Tibial artery (tissue), 4 donors: ENCODE results near the gene ADGRG2.

Experiments used
- DNase-seq, 2 donors: peaks; one replicate each; pipeline ENCODE4 v3.0.0-alpha.2; 2019
- H3K27ac ChIP-seq, 2 donors: fragments of 200-600 bp; sonication (generic) in 1 of 2; 1 replicate in 1 of 2; 2 replicates in 1 of 2; pipeline ENCODE4 v1.5.1; 2018 to 2019; ENCODE audit warnings: mild to moderate bottlenecking in 1 of 2
- H3K27me3 ChIP-seq, 2 donors: fragments of 200-600 bp; sonication (generic) in 1 of 2; one replicate each; pipeline versions ENCODE4 v1.5.1 to v1.6.0; 2016 to 2019
- H3K36me3 ChIP-seq, 3 donors: fragments of 200-600 bp; sonication (generic) in 2 of 3; one replicate each; pipeline ENCODE4 v1.5.1; 2016 to 2019; ENCODE audit warnings: mild to moderate bottlenecking in 2 of 3
- H3K4me1 ChIP-seq, 4 donors: fragments of 200-600 bp; sonication (generic) in 2 of 4; 1 replicate in 3 of 4; 2 replicates in 1 of 4; pipeline ENCODE4 v1.5.1; 2016 to 2019
- H3K4me3 ChIP-seq, 2 donors: fragments of 200-600 bp; sonication (generic) in 1 of 2; 1 replicate in 1 of 2; 2 replicates in 1 of 2; pipeline ENCODE4 v1.5.1; 2018 to 2019; ENCODE audit warnings: mild to moderate bottlenecking in 2 of 2
- H3K9me3 ChIP-seq, 3 donors: fragments of 200-600 bp; sonication (generic) in 1 of 3; one replicate each; pipeline ENCODE4 v1.5.1; 2016 to 2019
- intact Hi-C: fragments of 100-400 bp; cut with DNase I; formaldehyde crosslinking; loops from one replicate; pipeline ENCODE4 v1.15.0; 2023; ENCODE audit warnings: low total_unique reads
- TF ChIP-seq, protein P1 (sequence below), 2 experiments: fragments of 200-600 bp in 1 of 2; fragments of 450-650 bp in 1 of 2; IDR thresholded peaks; one replicate each; pipeline ENCODE4 v1.5.1; 2017 to 2019; ENCODE audit warnings: antibody characterized with exemption in 2 of 2, mild to moderate bottlenecking in 1 of 2, moderate library complexity in 1 of 2

Gene ADGRG2

GRCh38 chrX:19137067-19137466, 14.8 kb upstream of the ADGRG2 start:
- Histone ChIP-seq H3K27me3 (no peaks in the 10 kb centered on the region), H3K36me3 (no peaks in the 10 kb centered on the region), H3K27ac (no peak overlapping the region), H3K9me3 (no peaks in the 10 kb centered on the region), H3K4me3 (no peak overlapping the region), H3K4me1 (no peaks in the 10 kb centered on the region)
- intact Hi-C loops, result no loop called here
- TF ChIP-seq, protein P1, sequence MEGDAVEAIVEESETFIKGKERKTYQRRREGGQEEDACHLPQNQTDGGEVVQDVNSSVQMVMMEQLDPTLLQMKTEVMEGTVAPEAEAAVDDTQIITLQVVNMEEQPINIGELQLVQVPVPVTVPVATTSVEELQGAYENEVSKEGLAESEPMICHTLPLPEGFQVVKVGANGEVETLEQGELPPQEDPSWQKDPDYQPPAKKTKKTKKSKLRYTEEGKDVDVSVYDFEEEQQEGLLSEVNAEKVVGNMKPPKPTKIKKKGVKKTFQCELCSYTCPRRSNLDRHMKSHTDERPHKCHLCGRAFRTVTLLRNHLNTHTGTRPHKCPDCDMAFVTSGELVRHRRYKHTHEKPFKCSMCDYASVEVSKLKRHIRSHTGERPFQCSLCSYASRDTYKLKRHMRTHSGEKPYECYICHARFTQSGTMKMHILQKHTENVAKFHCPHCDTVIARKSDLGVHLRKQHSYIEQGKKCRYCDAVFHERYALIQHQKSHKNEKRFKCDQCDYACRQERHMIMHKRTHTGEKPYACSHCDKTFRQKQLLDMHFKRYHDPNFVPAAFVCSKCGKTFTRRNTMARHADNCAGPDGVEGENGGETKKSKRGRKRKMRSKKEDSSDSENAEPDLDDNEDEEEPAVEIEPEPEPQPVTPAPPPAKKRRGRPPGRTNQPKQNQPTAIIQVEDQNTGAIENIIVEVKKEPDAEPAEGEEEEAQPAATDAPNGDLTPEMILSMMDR (IDR thresholded peaks at IDR 0.05), result no peak
- no peak for DNase-seq

DNA sequence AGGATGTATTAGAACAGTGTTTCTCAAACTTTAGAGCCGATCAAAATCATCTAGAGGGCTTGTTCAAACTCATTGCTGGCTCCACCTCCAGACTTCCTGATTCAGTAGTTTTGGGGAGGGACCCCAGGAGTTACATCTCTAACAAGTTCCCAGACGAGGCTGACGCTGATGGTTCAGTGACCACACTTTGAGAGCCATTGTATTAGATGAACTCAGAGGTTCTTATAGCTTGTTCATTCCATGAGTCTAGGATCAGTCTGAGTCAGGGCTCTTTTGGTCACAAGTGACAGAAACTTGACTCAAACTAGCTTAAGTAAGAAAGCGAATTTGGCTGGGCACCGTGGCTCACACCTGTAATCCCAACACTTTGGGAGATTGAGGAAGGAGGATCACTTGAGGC, 11.5 kb upstream of the ADGRG2 start:
- no peaks in the 10 kb centered on the region for H3K9me3 ChIP-seq
- no peak overlapping the region for H3K4me3 ChIP-seq
- H3K4me1 ChIP-seq, result no peaks in the 10 kb centered on the region
- intact Hi-C loops, result no loop called here
- H3K27ac ChIP-seq, result no peak overlapping the region
- TF ChIP-seq, protein P1 (IDR thresholded peaks at IDR 0.05), result no peak
- H3K36me3 ChIP-seq, result no peaks in the 10 kb centered on the region
- H3K27me3 ChIP-seq, result no peaks in the 10 kb centered on the region
- DNase-seq, result no peak

DNA sequence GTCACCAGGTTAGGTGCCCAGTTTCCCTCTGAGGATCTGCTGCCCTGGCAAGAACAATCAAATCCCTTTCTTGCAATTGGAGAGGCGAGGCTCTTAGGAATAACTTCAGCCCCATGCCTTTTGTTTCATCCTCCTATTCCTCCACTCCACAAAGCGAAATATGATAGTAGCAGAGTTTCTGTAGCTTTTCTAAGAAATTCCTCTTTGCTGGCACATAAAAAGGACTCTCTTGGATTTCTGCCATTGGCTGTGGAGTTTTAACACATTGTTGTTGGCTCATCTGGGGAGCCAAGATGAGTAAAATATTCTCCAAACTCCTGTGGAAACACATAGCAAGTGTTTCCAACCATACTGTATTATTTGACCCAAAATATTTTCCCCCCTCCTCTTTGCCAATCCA, 11.0 kb upstream of the ADGRG2 start:
- no peaks in the 10 kb centered on the region for H3K9me3 ChIP-seq
- H3K36me3 ChIP-seq, result no peaks in the 10 kb centered on the region
- TF ChIP-seq, protein P1 (IDR thresholded peaks at IDR 0.05), result no peak
- no peak overlapping the region for H3K27ac ChIP-seq
- intact Hi-C loops, result no loop called here
- H3K27me3 ChIP-seq, result no peaks in the 10 kb centered on the region
- H3K4me1 ChIP-seq, result no peaks in the 10 kb centered on the region
- no peak for DNase-seq
- H3K4me3 ChIP-seq, result no peak overlapping the region

DNA sequence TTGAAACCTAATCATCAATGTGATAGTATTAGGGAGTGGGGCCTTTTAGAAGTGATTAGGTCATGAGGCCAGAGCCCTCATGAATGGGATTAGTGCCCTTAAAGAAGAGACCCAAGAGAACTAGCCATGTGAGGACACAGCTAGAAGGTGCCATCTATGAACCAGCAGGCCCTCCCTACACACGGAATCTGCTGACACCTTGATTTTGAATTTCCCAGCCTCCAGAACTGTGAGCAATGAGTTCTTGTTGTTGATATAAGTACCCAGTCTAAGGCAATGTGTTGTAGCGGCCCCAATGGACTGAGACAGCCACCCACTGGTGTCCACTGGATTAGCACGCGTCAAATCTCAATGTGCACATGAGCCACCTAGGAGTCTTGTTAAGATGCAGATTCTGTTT, 8.4 kb upstream of the ADGRG2 start:
- H3K27ac ChIP-seq, result no peak overlapping the region

DNA sequence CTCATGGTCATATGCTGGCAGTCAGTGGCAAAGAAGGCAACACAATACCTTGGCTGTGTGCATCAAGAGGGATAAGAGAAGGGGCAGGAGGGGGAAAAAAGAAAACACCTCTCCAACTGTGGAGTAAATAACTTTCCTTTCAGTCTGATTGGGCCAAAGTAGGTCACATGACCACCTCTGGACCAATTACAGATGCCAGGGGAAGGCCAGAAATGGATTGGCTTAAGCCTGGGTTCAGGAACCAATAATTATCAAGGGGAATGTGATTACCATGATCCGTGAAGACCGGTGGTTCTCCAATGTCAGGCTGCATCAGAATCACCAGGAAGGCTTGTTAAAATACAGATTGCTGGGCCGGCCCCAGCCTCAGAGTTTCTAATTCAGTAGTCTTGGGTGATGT, 7.4 kb upstream of the ADGRG2 start:
- intact Hi-C loops, result no loop called here
- H3K9me3 ChIP-seq, result no peaks in the 10 kb centered on the region
- TF ChIP-seq, protein P1 (IDR thresholded peaks at IDR 0.05), result no peak
- no peaks in the 10 kb centered on the region for H3K27me3 ChIP-seq
- no peaks in the 10 kb centered on the region for H3K36me3 ChIP-seq
- no peak overlapping the region for H3K4me3 ChIP-seq
- no peak for DNase-seq
- H3K4me1 ChIP-seq, result no peaks in the 10 kb centered on the region
- no peak overlapping the region for H3K27ac ChIP-seq

More for the DNA sequence above, 8.4 kb upstream of the ADGRG2 start:
- no peaks in the 10 kb centered on the region for H3K9me3 ChIP-seq
- no peaks in the 10 kb centered on the region for H3K4me1 ChIP-seq
- H3K4me3 ChIP-seq, result no peak overlapping the region
- DNase-seq, result no peak
- no peaks in the 10 kb centered on the region for H3K27me3 ChIP-seq
- intact Hi-C loops, result no loop called here
- H3K36me3 ChIP-seq, result no peaks in the 10 kb centered on the region
- TF ChIP-seq, protein P1 (IDR thresholded peaks at IDR 0.05), result no peak

GRCh38 chrX:19127649-19128168, 5.4 kb upstream of the ADGRG2 start:
- DNase-seq, result no peak
- intact Hi-C loops, result no loop called here
- Histone ChIP-seq H3K9me3 (no peaks in the 10 kb centered on the region), H3K4me1 (peaks cover 0 to 2% (median under 1%) of the 10 kb centered on the region in 4 donors), H3K27me3 (no peaks in the 10 kb centered on the region), H3K27ac (no peak overlapping the region), H3K36me3 (no peaks in the 10 kb centered on the region), H3K4me3 (no peak overlapping the region)
- TF ChIP-seq, protein P1 (IDR thresholded peaks at IDR 0.05), result no peak
